ENCODE results near the gene SMIM21.

Gene SMIM21

DNA sequence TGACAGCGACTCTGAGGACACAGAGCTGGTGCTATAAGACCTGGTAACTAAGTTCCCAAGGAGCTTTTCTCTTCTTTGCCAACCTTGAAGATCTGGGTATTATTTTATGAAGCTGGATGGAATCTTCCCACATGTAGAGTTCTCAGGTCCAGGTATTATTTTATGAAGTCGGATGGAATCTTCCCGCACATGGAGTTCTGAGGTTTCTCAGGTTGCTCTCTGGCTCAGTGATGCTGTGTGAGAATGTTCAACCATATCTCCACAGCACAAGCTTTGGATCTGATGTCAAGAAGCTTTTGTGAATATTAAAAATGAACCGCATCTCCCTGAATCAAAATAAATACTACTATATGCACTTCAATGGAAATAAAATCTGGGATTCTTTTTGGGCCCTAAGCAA is at the start of gene SMIM21:
TSS of gene SMIM21 (minus strand) at position 101 of the 400 bp plus-strand sequence. CDS start 140 bp downstream, outside the sequence.
- no peak for DNase-seq

DNA sequence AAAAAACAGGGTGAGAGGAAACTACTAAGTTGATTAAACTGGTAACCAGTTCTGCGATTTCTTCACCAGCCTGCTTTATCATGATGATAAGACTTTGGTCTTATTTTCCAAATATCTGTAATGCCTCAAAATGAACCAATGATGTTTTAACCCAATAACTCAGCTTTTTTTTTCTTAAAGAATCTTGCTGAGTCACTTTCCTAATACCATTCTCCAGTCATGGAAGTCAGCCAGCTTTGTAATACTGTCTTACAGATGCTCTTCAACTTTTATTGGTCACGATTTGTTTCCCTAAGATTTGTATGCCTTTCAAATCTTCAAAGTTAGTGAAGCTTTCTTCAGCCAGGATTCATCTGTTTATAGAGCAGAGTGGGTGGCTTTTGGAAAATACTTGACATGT is 47.7 kb upstream of the SMIM21 start:
- DNase-seq: peak; percentile 6

DNA sequence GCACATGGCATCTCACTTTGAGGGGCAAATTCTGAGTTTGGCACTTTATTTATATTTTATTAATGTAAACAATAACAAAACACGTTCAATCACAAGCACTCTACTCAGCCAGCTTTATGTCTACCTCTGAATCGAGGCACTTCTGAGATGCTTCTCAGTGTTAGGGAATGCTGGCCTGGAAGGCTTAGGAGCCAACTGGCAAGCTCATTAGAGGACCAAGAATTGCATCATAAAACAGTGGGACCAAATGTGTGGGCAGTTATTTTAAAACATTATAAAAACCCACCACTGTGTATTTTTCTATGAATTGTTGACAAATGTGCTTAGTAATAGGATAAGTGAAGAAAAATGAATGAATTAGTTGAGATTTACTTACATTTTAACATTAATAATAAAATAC is 46.8 kb upstream of the SMIM21 start:
- DNase-seq: no peak

DNA sequence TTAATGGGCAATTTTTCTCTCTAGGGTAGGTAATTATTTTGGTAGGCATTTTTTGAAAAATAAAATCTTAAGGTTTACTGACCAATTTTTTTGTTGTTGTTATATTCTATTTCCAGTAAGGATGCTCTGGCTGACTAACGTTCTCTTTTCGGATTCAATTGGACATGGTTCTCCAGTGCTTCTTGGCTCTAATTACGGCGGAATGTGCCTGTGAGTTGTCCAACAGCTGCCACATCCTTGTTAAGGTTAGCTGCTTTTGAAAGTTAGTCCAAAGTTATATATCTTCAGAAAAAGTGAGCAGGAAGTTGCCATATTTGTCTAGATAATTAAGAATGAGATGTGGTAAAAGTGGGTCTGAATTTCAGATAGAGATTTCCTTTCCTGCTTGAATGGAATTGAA is 45.8 kb upstream of the SMIM21 start:
- no peak for DNase-seq

DNA sequence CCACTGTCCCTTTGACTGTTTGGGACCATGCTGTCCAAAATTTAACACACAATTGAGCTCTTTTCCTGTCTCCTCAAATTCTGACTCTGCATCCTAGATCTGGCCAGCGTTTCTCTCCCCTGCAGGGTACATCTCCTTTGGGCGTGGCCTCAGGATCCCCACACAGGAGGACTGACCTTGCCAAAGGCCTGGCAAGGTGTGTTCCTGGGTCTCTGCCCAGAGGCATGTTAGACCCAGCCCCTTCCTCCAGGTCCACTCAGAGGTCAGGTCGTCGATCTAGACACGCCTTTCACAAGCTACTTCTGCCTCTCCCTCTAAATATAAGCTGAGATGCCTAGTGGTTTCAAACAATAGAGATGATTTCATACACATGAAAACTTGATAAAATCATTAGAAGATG is 45.4 kb upstream of the SMIM21 start:
- DNase-seq: no peak

DNA sequence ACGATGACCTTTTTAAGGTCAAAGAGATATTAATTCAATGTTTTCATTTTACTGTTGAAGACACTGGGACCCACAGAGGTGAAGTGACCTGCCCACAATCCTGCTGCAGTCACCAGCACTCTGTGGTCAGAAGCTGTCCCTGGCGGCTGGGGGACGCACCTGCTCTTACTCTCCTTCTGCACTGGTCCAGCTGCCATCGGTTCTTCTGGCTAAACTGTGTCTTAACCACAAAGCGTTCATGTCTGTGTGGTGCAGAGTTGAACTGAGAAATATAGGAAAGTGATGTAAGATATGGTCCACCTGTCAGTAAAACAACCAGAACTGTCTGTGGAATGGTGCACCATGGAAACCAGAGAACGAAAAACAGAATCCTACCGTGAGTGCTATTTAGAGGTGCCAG is 44.9 kb upstream of the SMIM21 start:
- no peak for DNase-seq

DNA sequence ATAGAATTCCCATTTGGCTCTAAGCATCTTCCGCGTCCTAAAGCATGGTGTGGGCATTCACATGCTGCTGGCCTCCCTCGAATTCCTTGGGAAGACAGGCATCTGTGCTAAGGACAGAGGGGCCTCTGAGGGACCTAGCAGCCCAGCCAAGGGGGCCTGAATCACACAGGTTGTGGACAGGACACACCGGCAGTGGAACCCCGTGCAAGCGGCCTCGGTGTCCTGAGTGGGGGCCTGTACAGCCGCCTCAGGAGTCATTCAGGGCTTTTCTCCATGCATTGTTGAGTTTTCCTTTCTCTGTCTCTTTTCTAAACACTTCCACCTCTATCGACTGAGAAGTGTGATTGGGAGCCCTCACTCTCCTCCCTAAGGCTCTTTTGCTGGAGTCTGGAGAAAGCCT is 44.3 kb upstream of the SMIM21 start:
- no peak for DNase-seq

DNA sequence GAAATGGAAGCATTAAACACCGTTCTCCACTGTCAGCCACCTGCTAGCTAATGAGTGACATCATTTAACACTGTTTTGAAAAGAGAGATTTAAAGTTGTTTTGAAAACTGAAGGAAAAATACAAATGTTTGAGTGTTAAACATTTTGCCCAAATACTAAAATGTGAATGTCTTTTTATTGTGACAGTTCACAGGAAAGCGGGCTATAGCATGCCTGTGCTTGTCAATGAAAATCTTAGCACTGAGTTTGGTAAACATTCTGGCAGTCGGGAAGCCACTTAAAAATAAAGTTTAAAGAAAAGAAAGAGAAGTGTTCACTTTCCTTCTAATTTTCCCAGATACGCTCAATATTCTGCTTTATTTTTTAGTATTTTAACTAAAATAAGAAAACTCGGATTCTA is 40.3 kb upstream of the SMIM21 start:
- no peak for DNase-seq

DNA sequence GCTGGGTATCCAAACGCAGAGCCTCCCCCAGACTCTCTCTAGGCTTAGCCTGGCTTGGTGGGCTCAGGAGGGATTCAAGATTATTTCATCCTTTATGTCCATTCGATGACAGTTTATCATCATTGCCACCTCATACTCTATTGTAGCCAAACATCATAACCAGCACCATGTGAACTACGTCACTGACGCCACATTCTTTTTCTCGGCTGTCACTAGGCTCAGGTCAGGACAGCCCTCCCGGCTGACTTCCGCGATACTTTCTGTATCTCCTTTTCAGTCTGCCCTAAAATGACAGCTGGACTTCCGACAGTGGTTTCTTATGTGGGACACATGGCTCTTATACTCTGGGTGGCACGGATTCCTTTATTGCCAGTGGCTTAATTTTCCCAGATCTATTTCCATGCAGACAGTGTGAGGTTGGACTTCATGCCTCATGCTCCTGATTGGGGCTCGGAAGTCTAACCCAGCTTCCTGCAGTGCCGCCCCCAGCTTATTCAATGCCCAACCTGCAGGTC is 39.8 kb upstream of the SMIM21 start:
- DNase-seq: no peak

DNA sequence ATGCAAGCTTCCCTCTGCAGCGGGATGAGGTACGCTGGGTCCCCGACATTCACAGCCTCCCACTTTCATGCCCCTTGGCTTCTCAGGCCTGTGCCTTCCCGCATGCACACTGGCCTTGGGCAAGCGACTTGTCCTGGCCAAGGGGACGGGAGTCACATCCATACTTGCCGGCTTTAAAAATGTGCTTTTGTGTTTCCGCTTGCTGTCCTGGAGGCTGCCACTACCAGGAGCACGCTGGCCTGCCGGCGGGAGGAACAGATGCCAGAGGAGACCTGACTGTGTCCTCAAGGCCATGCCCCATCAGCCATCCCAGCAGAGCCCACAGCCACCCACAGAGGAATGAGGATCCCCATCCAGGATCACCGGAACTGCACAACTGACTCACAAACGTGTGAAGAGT is 36.9 kb upstream of the SMIM21 start:
- no peak for DNase-seq

DNA sequence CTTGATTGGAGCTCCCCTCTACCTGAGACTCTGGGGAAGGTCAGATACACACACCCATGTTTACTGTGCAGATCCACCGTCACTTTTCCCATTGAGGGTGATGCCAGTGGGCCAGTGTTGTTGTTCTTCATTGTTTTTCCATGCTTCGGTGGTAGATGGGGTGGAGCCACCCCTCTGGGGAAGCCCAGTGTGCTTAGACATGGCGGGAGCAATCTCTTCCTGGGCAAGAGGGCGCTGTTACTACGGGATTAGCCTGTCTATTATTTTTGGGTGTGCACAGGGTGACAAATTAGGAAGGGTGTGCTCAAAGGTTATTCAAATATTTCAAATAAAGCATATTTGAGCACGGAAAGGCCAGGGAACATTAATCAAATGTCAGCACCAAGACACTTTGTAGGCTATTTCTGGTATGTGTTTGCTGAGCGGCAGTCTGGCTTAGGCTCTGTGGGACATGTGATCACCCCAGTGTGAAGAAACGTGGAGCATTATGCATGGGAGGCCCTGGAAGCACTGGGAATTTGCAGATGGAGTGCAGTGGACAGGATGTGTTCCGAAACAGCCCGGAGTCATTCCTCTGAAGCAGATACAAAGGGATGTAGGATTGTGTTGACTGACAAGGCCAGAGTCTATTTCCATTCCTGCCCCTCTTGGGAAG is 34.8 kb upstream of the SMIM21 start:
- no peak for DNase-seq

DNA sequence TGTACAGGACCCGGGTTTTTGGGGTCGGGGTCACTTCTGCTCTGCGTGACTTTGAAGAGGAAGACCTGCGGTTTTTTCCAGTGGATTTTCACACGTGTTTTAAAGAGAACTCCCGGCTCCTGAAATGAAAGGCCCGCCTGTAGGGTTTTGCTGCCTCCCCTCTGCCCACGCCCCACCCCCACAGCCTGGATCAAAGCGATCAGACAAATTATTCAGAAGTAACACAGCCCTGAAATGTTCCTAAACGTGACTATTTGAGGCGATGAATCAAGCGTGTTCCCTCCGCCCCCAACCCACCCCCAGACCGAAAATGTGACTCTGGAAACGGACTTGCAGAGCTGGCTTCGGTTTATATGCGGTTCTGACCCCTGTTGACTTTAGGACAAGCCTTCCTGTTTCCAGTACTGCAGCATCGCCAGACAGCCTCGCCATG is 28.7 kb upstream of the SMIM21 start:
- no peak for DNase-seq

DNA sequence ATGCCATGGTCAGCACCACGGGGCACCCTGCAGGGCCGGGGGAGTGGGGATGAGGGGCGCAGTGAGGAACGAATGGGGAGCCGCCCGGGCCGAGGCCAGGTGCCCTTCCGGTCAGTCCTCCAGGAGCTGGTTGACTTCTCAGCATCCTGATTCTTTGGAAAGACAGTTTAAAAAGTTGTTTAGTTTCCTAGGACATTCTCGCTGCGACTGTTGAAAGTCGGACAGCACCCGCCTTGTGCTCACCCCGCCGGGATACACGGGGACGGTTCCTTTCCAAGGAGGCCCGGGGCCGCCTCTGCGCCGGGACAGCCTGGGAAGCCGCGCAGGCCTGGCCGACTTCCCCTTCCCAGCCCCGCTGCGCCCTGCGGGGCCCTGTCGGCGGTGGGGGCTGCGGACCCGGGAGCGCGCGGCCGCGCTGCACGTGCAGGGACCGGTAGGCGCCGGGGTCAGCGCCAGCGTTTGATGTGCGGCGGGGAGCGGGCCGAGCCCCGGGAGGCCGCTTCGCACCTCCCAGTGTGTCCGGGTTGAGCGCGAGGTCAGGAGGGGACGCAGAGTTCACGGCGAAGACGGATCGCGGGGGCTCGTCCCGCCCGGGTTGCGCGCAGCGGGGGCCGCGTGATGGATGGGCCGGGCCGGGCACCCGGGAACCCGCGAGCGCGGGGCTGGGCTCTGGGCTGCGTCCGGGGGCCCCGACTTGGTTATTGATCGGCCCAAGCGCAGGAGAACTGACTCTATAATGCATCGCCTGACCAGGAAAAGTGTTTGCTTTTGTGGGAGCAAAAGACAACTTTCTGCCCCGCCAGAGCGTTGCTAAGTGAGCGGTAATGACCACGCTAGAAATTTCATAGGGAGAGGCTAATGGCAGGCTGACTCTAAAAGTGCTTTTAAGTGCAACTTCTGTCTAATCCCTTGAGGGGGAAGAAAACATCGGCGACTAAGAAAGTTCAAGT is 28.0 kb upstream of the SMIM21 start:
- peak; percentile 14 for DNase-seq

DNA sequence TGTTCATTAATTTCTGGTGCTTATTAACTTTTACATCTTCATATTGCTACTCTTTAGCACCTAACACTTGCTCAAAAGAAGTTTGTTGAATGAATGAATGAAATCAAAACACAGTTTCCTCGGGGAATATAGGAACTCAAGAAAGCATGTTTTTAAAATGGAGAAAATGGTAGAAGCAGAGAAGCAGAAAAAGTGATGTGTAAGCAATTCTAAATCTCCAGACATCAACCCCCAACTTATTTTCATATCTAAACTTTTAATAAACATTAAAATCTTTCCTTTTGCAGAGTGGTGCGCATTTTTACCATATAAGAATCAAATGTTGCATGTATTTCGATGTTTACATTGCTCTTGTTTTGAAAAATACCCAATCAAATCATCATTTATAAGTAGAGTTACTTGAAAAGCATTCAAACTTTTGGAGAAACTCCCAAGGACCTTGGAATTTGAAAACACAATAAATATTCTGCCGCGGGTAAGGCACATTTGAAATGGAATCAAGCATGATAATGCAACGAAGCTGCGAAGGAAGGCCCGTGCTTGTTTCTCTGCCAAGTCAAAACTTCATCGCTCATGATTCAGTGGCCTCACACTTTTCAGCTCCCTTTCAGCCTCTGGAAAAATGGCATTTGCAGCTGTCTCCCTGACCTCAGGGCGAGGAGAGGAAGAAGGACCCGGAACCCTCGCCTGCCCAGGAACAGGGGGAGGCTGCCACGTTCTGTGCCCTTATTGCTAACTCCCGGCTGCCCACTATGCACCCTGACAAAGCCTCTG is 26.7 kb upstream of the SMIM21 start:
- no peak for DNase-seq

DNA sequence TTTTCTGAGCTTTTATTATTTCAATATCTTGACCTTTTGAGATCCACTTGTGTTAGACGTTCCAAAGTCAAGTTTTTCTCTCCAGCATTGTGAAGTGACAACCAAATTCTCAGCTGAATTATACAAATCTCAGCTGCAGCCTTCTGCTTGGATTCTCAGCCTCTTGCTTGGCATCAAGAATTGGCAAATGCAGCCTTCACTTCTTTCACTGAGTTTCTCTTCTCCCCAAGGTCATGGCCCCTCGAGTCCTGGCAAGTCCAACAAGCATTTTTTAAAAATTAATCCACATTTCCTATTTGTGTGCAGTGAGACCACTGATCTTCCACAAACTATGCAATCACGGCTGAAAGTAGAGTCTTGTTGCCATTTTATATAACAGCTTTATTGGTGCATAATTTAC is 23.4 kb upstream of the SMIM21 start:
- DNase-seq: no peak

DNA sequence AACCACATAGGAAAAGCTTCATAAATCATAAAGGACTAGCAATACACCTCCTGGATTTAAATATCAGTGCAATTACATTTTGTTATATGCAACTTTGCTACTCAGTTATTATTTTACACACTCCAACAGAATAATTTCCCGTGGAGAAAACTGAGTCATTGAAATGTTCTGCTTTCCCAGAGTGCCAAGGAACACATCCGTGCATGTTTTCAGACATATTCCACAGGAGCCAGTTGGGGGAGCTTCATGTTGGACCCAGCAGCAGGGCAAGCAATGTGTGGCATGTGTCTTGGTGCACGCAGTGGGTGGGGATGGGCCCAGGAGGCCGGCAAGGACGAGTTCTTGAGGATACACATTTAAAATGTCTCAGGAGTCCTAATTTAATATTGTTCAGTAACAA is 14.4 kb upstream of the SMIM21 start:
- no peak for DNase-seq

DNA sequence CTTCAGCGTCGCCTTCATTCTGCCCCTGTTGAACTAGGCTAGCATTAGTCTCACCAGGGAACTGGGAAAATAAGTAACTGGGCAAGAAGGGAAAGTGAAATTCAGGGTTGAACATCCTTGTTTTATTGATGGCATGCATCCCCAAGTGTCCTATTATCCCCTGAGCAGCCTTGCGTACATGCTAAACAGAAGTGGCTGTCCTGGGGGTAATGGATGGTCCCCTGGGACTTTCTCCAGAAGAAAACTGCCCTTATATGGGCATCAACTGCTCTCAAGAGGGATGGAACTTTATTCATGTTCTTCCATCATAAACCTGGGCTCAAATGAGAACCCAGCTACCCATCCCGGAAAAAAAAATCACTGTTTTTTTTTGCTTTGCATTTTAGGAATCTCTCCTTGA is 11.8 kb upstream of the SMIM21 start:
- DNase-seq: no peak

DNA sequence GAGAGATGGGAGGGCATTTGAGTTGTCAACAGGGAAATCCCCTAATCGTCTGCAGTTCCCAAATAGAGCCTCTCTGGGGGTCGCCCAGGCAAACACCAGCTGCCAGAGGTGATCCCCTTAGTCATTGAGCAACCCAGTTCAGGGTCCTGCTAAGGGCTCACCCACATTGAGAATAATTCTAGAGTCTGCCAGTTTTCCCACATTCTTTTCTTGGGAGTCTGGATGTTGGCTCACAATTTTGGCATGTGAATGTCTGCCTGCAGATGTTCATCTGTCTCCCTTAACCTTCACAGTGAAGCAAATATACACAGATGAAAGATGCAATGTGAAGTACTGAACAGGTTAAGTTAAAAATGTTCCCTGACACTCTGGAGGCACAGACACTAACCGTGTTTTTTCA is 11.4 kb upstream of the SMIM21 start:
- no peak for DNase-seq

DNA sequence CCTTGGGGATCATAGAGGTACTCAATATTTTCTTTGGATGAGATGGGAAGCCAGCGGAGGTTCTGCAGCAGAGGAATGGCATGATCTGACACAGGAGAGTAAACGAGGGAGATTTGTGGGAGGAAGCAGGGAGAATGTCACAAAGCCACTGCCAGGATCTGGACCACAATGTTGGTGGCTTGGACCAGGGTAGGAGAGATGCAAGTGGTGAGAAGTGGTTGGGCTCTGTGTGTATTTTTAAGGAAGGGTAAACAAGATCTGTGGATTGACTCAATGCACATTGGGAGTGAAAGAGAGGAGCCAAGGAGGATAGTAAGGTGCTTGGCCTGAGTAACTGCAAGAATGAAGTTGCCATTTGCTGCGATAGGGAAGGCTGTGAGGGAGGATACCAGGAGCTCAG is 10.5 kb upstream of the SMIM21 start:
- no peak for DNase-seq

DNA sequence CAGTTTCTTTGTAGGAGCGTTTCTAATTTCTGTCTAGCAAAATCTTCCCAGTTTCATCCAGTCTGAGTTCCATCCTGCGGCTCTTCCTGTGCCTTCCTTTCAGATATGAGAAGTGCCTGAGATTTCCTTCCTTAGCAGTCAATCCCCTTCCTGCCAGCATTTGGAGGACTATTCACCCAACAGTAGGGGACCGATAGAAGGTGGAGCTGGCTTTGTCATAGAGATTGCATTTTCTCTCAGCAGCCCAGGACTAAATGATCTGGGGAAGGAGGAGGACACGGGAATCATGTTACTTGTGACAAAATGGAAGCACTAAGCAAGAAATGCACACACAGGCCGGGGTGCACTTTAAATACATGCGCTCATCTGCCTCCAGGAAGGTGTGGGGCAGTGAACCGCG is 5.6 kb upstream of the SMIM21 start:
- no peak for DNase-seq

DNA sequence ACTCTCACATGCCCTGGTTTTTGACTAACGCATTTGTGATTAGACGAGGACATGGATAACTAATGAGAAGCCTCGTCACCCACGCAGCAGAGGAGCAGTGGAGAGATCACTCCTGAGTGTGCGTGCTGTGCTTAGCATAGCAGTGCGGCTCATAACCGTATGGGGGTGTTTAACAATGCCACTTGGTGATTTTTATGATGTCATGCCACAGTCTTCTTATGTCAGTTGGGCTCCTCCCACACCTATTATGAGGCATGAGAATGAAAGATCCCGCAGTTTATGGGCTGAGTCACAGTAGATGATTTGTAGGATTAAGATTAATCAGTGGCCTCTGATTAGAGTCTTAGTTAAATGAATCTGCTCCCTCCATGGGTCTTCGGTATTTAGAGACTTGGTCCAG is 2.5 kb upstream of the SMIM21 start:
- no peak for DNase-seq

DNA sequence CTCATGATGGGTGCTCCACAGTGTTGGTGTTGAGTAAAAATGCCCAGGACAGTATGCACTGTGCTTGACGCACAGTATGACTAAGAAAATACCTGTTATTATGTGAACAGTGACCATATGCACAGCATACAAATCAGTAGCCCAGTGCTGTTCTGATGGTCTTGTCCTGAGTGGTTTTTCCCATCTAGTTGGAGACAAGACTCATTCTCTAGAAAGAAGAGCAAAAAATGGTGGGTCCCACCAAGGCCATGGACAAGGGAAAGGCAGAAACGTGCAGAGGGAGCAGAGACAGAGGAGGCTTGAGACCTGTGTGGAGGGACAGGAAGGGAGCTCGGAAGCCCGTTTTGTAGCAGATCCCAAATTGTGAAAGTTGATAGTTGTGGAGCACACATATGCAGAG is 987 bp upstream of the SMIM21 start:
- no peak for DNase-seq

DNA sequence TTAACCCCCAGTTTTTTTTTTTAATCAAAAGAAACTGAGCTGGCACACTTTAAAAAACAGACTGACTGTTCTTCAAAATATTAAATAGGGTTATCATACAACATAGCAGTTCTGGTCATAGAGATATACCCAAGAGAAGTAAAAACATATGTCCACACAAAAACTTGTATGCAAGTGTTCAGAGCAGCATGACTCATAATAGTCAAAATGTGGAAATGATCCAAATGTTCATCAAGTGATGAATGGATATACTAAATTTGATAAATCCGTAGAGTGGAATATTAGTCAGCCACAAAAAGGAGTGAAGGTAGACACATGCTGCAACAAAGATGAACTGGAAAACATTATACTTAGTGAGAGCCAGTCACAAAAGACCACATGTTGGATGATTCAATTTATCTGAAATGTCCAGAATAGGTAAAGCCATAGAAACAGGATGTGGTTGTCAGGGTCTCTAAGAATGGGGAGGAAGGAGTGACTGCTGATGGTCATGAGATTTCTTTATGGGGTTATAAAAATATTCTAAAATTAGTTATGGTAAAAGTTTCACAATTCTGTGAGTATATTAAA is 5.1 kb downstream of the SMIM21 start:
- peak; percentile 15 for DNase-seq

All from hematopoietic multipotent progenitor cell treated with erythropoietin and hydrocortisone succinate and interleukin-3 and kit ligand, for 4 days (in vitro differentiated cells).